Fibroblast of upper back skin (primary cell): ENCODE results near the gene UBXN1.

ENCODE experiments used
- DNase-seq: peaks from one replicate; pipeline ENCODE4 v3.0.0-alpha.2; 2013

Gene UBXN1

DNA sequence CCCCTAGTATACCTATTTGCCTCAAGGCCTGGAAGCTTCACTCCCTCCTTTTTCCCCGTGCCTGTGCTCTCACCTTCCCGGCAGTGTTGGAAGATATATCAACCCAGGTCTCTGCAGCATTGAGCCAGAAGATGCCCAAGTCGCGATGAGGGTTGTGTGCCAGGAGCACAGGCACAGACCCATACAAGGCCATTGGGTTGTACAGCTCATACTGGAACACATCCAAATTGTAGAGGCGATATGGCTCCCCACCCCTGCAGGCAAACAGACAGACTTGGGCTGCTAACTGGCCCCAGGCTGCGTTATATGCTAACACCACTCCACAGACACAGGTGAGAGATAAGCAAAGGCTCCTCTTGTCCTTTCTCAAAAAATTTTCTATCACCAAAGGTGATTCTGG lies 46.4 kb downstream of the UBXN1 start:
- DNase-seq = no peak

DNA sequence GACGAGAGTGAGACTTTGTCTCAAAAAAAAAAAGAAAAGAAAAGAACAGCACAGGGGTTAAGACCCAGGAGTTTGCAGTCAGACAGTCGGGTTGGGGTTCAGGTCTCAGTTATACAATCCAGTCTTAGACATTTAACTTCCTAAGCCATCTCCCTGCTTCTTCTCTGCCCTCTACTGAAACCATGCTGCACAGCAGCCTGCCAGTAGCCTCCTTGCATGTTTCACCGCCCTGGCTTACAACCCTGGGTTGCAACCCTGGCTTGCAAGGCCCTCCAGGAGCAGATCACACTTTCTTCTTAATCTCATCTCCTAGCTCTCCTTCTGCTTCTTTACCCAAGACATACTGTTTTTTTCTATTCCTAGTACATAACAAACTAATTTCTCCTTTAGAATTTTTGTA lies 51.2 kb downstream of the UBXN1 start:
- no peak for DNase-seq
